ENCODE results near the gene PSMA8. TPM values are rescaled to one million over a fixed set of nuclear protein-coding genes. Genes with fewer than 3 reads are reported as not detected.
"Not testable (repeated sequence)": the region's sequence is repeated elsewhere in the genome, so short reads cannot be mapped to it uniquely, and the experiment has no call there.

The PSMA8 gene
- total and polyA plus RNA-seq, 3 donors from 2014 or later: 13.1 to 36.1 (median 20.1) TPM

DNA sequence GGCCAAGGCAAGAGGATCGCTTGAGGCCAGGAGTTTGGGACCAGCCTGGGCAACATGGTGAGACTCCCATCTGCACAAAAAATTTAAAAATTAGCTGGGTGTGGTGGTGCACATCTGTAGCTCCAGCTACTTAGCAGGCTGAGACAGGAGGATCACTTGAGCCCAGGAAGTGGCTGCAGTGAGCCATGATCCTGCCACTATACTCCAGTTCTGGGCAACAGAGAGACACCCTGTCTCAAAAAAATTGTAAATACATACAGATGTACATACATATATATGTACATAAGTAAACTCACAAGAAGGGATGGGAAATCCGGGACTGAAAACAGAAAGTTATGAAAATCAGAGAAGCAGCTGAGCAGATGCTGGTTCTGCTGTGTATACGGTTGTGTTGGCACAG is 62.9 kb downstream of the PSMA8 start:
- intact Hi-C loops (cut with DNase I; ENCODE audit: low total_unique reads): no loop called here
- Histone ChIP-seq H3K9me3 (no peaks in the 10 kb centered on the region), H3K27me3 (no peaks in the 10 kb centered on the region), H3K4me1 (no peaks in the 10 kb centered on the region), H3K4me3 (no peak overlapping the region), H3K36me3 (ENCODE audit: low read depth, missing control alignments) (no peaks in the 10 kb centered on the region), H3K27ac (no peak overlapping the region)
- TF ChIP-seq, protein P1, sequence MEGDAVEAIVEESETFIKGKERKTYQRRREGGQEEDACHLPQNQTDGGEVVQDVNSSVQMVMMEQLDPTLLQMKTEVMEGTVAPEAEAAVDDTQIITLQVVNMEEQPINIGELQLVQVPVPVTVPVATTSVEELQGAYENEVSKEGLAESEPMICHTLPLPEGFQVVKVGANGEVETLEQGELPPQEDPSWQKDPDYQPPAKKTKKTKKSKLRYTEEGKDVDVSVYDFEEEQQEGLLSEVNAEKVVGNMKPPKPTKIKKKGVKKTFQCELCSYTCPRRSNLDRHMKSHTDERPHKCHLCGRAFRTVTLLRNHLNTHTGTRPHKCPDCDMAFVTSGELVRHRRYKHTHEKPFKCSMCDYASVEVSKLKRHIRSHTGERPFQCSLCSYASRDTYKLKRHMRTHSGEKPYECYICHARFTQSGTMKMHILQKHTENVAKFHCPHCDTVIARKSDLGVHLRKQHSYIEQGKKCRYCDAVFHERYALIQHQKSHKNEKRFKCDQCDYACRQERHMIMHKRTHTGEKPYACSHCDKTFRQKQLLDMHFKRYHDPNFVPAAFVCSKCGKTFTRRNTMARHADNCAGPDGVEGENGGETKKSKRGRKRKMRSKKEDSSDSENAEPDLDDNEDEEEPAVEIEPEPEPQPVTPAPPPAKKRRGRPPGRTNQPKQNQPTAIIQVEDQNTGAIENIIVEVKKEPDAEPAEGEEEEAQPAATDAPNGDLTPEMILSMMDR (IDR thresholded peaks at IDR 0.05): no peak
- no peak for TF ChIP-seq POLR2A (IDR thresholded peaks at IDR 0.05)
- no peak for DNase-seq
- 91 to 93% methylated on average over 3 of the region's 3 CpGs for WGBS, 2 donors

- H3K27ac ChIP-seq; H3K36me3 ChIP-seq (ENCODE audit: low read depth, missing control alignments); DNase-seq; H3K27me3 ChIP-seq; intact Hi-C loops (cut with DNase I; ENCODE audit: low total_unique reads); H3K4me1 ChIP-seq; H3K4me3 ChIP-seq; H3K9me3 ChIP-seq: not testable (repeated sequence)
- 91 to 92% methylated on average over 8 to 9 of the region's 9 CpGs for WGBS, 2 donors
Observed at GRCh38 chr18:26202001-26202400, 68.3 kb downstream of the PSMA8 start.

DNA sequence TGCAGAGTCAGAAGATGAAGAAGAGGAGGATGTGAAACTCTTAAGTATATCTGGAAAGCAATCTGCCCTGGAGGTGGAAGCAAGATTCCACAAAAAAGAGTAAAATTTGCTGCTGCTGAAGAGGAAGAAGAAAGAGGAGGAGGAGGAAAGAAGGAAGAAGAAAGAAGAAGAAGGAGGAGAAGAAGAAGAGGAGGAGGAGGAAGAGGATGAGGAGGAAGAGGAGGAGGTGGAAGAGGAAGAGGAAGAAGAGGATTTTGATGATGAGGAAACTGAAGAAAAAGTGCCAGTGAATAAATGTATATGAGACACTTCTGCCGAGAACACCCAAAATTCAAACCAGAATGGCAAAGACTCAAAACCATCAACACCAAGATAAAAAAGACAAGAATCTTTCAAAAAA is 71.6 kb downstream of the PSMA8 start:
- no peak overlapping the region for H3K27ac ChIP-seq
- H3K4me1 ChIP-seq: no peaks in the 10 kb centered on the region
- intact Hi-C loops (cut with DNase I; ENCODE audit: low total_unique reads): no loop called here
- H3K36me3 ChIP-seq (ENCODE audit: low read depth, missing control alignments): no peaks in the 10 kb centered on the region
- no peaks in the 10 kb centered on the region for H3K9me3 ChIP-seq
- TF ChIP-seq, protein P1 (IDR thresholded peaks at IDR 0.05): no peak
- no peak for TF ChIP-seq POLR2A (IDR thresholded peaks at IDR 0.05)
- no peaks in the 10 kb centered on the region for H3K27me3 ChIP-seq
- WGBS, 2 donors: 92 to 100% methylated on average over 1 of the region's 1 CpG
- no peak overlapping the region for H3K4me3 ChIP-seq
- DNase-seq: no peak

GRCh38 chr18:26206488-26206887 is 72.8 kb downstream of the PSMA8 start:
- no peaks in the 10 kb centered on the region for H3K4me1 ChIP-seq
- H3K4me3 ChIP-seq: no peak overlapping the region
- WGBS, 2 donors: 94 to 97% methylated on average over 2 of the region's 2 CpGs
- no peak overlapping the region for H3K27ac ChIP-seq
- H3K27me3 ChIP-seq: no peaks in the 10 kb centered on the region
- H3K36me3 ChIP-seq (ENCODE audit: low read depth, missing control alignments): no peaks in the 10 kb centered on the region
- no peaks in the 10 kb centered on the region for H3K9me3 ChIP-seq
- no peak for DNase-seq
- TF ChIP-seq, protein P1 (IDR thresholded peaks at IDR 0.05): no peak
- TF ChIP-seq POLR2A (IDR thresholded peaks at IDR 0.05): no peak
- intact Hi-C loops (cut with DNase I; ENCODE audit: low total_unique reads): no loop called here

DNA sequence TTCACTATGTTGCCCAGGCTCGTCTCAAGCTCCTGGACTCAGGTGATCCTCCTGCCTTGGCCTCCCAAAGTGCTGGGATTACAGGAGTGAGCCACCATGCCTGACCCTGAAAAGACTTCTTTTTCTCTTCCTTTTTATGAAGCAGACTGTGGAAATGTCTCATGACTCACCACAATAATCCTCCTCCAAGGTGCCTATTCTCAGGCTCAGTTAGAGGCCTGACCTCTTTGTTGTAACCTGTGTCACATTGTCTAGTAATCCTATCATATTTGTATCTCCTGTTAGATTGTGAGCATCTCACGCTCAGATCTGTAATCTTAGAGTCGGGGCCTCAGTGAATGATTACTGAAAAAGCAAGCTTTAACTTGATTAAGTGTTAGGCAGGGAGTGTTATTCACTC is 74.3 kb downstream of the PSMA8 start:
- WGBS, 2 donors: 82 to 86% methylated on average over 3 of the region's 3 CpGs
- H3K4me1 ChIP-seq: no peaks in the 10 kb centered on the region
- intact Hi-C loops (cut with DNase I; ENCODE audit: low total_unique reads): no loop called here
- H3K36me3 ChIP-seq (ENCODE audit: low read depth, missing control alignments): no peaks in the 10 kb centered on the region
- H3K27me3 ChIP-seq: no peaks in the 10 kb centered on the region
- H3K27ac ChIP-seq: no peak overlapping the region
- no peaks in the 10 kb centered on the region for H3K9me3 ChIP-seq
- no peak overlapping the region for H3K4me3 ChIP-seq
- TF ChIP-seq, protein P1 (IDR thresholded peaks at IDR 0.05): no peak
- no peak for TF ChIP-seq POLR2A (IDR thresholded peaks at IDR 0.05)
- DNase-seq: no peak
